GM12872 (cell line): Measurements from ENCODE around the gene ARPC3.

Experiments
- CTCF ChIP-seq: IDR thresholded peaks from 3 replicates; pipeline ENCODE4 v1.5.1; 2011; ENCODE audit warnings: low read depth, mild to moderate bottlenecking, low read length, moderate library complexity; ENCODE audit not compliant: insufficient read depth

Gene ARPC3

GRCh38 chr12:110449799-110450497, at the start of gene ARPC3:
TSS of gene ARPC3 (minus strand) at chr12:110450337. CDS start at chr12:110450260, 77 bp downstream.
- TF ChIP-seq CTCF = peak; percentile 92

DNA sequence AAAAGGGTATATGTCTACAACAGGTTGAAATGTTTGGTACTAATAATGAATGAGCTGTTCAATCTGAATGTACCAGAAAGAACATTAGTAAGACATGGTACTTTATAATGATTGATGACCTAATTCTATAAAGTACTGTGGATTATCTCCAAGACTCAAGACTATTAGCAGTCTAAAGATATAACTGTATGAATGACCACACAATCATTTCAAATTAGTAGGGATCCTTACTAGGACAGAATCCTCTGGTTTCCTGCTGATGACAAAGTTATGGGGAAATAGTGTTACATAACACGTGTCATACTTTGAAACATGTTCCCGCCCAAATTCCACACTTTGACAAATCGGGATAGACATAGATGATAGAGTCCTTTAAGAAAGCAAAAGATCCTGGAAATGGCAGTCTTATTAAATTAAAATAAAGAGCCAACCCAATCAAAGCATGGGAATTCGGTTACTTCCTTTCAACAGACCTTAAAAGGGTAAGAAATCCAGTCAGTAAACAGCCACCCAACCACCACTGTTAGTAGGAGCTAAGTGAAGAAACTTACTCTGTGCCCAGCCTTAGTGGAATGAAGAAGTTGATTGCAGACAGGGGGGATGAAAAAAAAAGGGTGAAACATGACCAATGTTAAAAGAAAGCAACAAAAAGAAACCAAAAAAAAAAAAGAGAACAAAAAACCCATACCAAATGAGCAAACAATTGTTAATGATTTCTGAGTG, 49.0 kb upstream of the ARPC3 start:
- TF ChIP-seq CTCF = no peak

DNA sequence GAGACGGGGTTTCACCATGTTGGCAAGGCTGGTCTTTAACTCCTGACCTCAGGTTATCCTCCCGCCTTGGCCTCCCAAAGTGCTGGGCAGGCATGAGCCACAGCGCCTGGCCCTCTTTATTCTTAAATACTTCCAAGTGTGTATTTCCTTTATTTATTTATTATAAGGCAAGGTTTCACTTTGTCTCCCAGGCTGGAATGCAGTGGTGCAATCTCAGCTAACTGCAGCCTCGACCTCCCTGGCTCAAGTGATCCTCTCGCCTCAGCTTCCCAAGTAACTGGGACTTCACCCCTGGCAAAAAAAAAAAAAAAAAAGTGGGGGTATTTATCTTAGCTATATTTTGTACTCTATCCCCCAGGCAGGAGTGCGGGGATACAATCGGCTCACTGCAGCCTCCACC, 25.3 kb upstream of the ARPC3 start:
- no peak for TF ChIP-seq CTCF

DNA sequence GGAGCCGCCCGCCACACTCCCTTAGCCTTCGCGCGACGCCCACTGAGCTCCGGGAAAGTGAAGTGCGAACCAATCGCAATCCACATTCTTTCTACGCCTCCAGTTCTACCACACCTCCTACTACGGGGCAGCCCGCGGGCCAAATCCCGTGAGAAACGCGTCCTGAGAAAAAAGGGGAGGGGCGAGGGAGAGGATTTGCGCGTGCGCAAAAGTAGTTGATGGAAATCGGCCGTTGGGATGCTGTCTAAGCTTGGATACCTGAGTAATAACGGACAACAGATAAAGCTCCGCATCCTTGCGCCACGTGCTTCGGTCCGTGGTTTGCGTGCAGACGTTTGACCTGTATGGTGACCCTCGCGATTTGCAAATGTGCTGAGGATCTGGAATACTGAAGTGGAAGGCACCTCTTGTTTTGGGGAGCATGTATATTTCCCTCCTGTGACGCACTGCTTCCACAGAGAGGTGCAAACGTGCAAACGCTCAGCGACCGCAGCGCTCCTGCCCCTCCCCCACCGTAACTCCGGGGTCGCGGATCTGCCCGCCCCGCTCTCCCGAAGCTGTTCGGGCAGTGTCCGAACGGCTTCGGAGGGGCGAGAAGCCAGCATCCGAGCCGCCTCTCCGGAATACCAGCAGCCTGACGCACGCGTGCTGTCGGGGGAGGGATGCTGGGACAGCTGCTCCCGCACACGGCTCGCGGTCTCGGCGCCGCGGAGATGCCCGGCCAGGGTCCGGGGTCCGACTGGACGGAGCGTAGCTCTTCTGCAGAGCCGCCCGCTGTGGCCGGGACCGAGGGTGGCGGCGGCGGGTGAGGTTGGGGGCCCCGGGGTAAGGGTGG, 18.3 kb upstream of the ARPC3 start, which contains the start of the genes FAM216A and GPN3:
Gene FAM216A, plus strand, starts transcription at position 632 of the 835 bp plus-strand sequence. Its CDS starts 31 bp downstream, at position 663.
Gene GPN3, minus strand, starts transcription at position 44 of the 835 bp plus-strand sequence. CDS start 54 bp downstream, outside the sequence.
- no peak for TF ChIP-seq CTCF

GRCh38 chr12:110467847-110468213, 17.7 kb upstream of the ARPC3 start:
- TF ChIP-seq CTCF = no peak

GRCh38 chr12:110466791-110467190, 16.7 kb upstream of the ARPC3 start:
- no peak for TF ChIP-seq CTCF

DNA sequence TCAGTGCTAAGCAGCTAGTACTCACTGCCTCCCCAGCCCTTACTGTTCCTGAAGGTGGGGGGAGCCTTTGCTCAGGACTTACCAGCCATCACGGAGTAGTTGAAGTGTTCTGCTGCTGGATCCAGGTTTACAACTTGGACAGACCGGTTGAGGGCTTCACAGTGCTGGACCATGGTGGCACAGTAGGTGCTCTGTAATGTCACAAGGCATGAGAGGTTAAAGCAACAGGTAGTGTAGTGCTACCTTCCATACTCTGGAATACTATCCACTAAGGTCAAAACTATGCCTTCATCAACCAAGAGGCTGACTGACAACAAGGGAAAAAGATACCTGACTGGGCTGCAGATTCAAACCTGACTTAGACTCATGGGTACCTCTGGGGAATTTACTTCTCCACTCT, 14.9 kb upstream of the ARPC3 start:
- TF ChIP-seq CTCF = no peak
